Lower leg skin (tissue), 4 donors: ENCODE measurements around the gene UBL5. TPM values are rescaled to one million over a fixed set of nuclear protein-coding genes. Genes with fewer than 3 reads are reported as not detected.
A peak's percentile ranks its signal among the peaks of the same experiment; 100 is the strongest.

Experiments
- DNase-seq, 2 donors: peaks; one replicate each; pipeline ENCODE4 v3.0.0-alpha.2; 2019; ENCODE audit warnings: low spot score in 2 of 2
- H3K4me3 ChIP-seq: fragments of 200-600 bp; sonication (generic); 2 replicates; pipeline ENCODE4 v1.5.1; 2017; ENCODE audit warnings: mild to moderate bottlenecking, low read depth; ENCODE audit not compliant: poor library complexity, severe bottlenecking
- POLR2A ChIP-seq, 2 donors: fragments of 450-650 bp; IDR thresholded peaks; one replicate each; pipeline ENCODE4 v1.6.1; 2016 to 2017; ENCODE audit warnings: antibody characterized with exemption in 2 of 2, mild to moderate bottlenecking in 1 of 2, moderate library complexity in 1 of 2
- WGBS, 2 donors: methylation state at CpG; one replicate each; pipeline ENCODE4 v1.1.5; 2018; 5-methylcytosine and 5-hydroxymethylcytosine counted together
- intact Hi-C: fragments of 100-400 bp; cut with DNase I; formaldehyde crosslinking; loops from one replicate; pipeline ENCODE4 v1.15.0; 2023; ENCODE audit warnings: low total_unique reads
- total RNA-seq, 4 donors: library from RNA; depleted of rRNA; stranded (reverse); fragments of >200 nt; gene quantifications; one replicate each; pipeline ENCODE4 v1.1.0, GENCODE V29; 2016
- TF ChIP-seq, protein P1 (sequence below), 3 donors: fragments of 450-650 bp; IDR thresholded peaks; one replicate each; pipeline ENCODE4 v1.5.1; 2016; ENCODE audit warnings: antibody characterized with exemption in 3 of 3, mild to moderate bottlenecking in 3 of 3, moderate library complexity in 2 of 3

Gene UBL5
- total RNA-seq, 4 donors from 2014 or later, result 339 to 596 (median 390) TPM

- TF ChIP-seq POLR2A (IDR thresholded peaks at IDR 0.05), result no peak
- TF ChIP-seq, protein P1, sequence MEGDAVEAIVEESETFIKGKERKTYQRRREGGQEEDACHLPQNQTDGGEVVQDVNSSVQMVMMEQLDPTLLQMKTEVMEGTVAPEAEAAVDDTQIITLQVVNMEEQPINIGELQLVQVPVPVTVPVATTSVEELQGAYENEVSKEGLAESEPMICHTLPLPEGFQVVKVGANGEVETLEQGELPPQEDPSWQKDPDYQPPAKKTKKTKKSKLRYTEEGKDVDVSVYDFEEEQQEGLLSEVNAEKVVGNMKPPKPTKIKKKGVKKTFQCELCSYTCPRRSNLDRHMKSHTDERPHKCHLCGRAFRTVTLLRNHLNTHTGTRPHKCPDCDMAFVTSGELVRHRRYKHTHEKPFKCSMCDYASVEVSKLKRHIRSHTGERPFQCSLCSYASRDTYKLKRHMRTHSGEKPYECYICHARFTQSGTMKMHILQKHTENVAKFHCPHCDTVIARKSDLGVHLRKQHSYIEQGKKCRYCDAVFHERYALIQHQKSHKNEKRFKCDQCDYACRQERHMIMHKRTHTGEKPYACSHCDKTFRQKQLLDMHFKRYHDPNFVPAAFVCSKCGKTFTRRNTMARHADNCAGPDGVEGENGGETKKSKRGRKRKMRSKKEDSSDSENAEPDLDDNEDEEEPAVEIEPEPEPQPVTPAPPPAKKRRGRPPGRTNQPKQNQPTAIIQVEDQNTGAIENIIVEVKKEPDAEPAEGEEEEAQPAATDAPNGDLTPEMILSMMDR (IDR thresholded peaks at IDR 0.05), result no peak
- H3K4me3 ChIP-seq, result no peak overlapping the region
- no peak for DNase-seq
- WGBS, 2 donors, result 84 to 86% methylated on average over 5 of the region's 5 CpGs
- intact Hi-C loops, result no loop called here
Measured at GRCh38 chr19:9823816-9824215, 3.9 kb upstream of the UBL5 start.

- H3K4me3 ChIP-seq, result peak overlapping the region; percentile 94
- TF ChIP-seq, protein P1 (IDR thresholded peaks at IDR 0.05), result no peak
- no peak for TF ChIP-seq POLR2A (IDR thresholded peaks at IDR 0.05)
- intact Hi-C loops, result no loop called here
- no peak for DNase-seq
- 31 to 34% methylated on average over 13 of the region's 13 CpGs for WGBS, 2 donors
Measured at GRCh38 chr19:9828551-9829063, 889 bp downstream of the UBL5 start.

DNA sequence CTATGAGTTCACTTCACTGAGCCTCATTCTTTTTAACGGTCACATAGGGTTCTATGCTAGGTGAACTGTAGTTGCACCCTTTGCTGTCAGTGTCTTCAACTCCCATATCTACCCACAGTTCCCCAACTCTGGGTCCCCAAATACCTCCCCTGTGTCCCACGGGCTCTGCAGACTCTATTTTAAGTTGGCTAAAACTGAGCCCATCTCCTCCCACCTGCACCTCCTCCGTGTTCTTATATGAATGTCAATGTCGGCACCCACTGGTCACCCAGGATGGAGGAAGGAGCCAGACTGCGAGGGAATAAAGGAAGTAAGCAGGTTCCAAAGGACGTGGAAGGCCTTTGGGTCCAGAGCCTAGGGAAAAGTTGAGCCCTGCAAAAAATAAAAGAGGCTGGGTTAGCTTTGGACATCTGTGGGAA lies 6.6 kb downstream of the UBL5 start:
- DNase-seq, result no peak
- WGBS, 2 donors, result 63 to 65% methylated on average over 6 of the region's 6 CpGs
- TF ChIP-seq, protein P1 (IDR thresholded peaks at IDR 0.05), result no peak
- no peak for TF ChIP-seq POLR2A (IDR thresholded peaks at IDR 0.05)
- intact Hi-C loops, result no loop called here
- no peak overlapping the region for H3K4me3 ChIP-seq

- peak within 1 kb of the TSS; percentile 66 for H3K4me3 ChIP-seq
- peak; percentile 99 to 100 for DNase-seq
- no peak for TF ChIP-seq POLR2A (IDR thresholded peaks at IDR 0.05)
- TF ChIP-seq, protein P1 (IDR thresholded peaks at IDR 0.05), result no peak
- WGBS, 2 donors, result 0 to 1% methylated on average over 41 to 53 of the region's 73 CpGs
- intact Hi-C loops, result no loop called here
Measured at GRCh38 chr19:9834726-9835506, 7.2 kb downstream of the UBL5 start, which contains the start of gene PIN1. Gene PIN1 (plus strand): TSS chr19:9835318. CDS start chr19:9835345, 27 bp downstream.

DNA sequence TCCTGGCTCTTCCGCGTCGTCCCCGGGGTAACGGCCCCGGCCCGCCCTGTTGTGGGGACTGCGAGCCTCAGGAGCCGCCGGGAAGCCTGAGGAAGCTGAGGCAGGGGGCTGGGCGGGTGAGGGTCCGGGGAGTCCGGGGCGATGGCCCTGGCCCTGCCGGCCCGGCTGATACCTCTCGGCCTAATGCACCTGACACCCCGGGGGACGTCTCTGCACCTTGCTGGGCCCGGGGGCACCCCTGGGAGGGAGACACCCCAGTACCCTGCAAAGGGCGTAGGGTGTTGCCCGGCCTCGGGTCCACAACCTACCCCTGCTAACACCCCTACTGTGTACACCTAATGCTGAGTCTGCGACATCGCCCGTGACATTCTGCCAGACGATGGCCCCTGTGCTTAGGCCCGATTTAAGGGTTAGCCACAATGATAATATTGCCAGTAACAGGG lies 7.8 kb downstream of the UBL5 start:
- intact Hi-C loops, result no loop called here
- WGBS, 2 donors, result 4 to 6% methylated on average over 8 to 11 of the region's 28 CpGs
- H3K4me3 ChIP-seq, result peak overlapping the region; percentile 66
- DNase-seq, result no peak
- TF ChIP-seq POLR2A (IDR thresholded peaks at IDR 0.05), result no peak
- TF ChIP-seq, protein P1 (IDR thresholded peaks at IDR 0.05), result no peak
